Measurements from ENCODE around the gene COX14.

GRCh38 chr12:50156641-50157040, 44.6 kb downstream of the COX14 start:
- no peak for TF ChIP-seq CTCF (optimal IDR thresholded peaks at IDR 0.05 in 1 of 3, IDR thresholded peaks at IDR 0.05 in 1 of 3, conservative IDR thresholded peaks at IDR 0.05 in 1 of 3; ENCODE audit: extremely low read depth in 1 of 3, insufficient read depth in 2 of 3, low read length in 3 of 3)
- no peak for TF ChIP-seq EZH2 (IDR thresholded peaks at IDR 0.05; ENCODE audit: low read length)
